Measurements from ENCODE around the gene TMEM192.
"Not testable (repeated sequence)": the region's sequence is repeated elsewhere in the genome, so short reads cannot be mapped to it uniquely, and the experiment has no call there.

TMEM192 gene

DNA sequence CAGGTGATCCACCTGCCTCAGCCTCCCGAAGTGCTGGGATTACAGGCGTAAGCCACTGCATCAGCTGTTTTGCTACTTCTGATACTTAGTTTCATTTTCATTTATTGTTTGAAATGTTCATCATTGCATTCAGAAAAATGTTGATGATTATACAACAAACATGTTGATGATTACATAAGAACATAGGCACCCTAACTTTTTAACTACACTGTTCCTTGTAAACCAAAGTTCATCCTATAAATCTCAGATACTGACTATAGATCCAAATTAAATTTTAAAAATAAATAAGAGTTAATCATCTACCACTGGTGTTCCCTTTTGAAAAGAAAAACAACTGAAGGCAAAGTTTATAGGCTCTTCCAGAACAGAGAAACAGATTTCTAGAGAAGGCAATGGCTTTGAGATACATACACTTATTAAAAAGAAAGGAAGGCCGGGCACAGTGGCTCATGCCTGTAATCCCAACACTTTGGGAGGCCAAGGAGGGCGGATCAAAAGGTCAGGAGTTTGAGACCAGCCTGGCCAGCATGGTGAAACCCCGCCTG is 35.6 kb downstream of the TMEM192 start:
- H3K9ac ChIP-seq (ENCODE audit: low read length), result no peak overlapping the region
- H3K27ac ChIP-seq (ENCODE audit: low read depth, low read length, poor library complexity, severe bottlenecking), result no peak overlapping the region
- H3K9me2 ChIP-seq (ENCODE audit: low read depth, low read length), result no peaks in the 10 kb centered on the region
- H3K36me3 ChIP-seq (ENCODE audit: insufficient read depth, low read length), result peaks cover 10% of the 10 kb centered on the region; the same call in 1 of the 2 replicates
- H3K4me3 ChIP-seq (ENCODE audit: low read depth, low read length, poor library complexity, severe bottlenecking), result no peak overlapping the region
- H3K4me1 ChIP-seq (ENCODE audit: insufficient read depth, low read length, severe bottlenecking), result no peaks in the 10 kb centered on the region
- no peaks in the 10 kb centered on the region for H4K20me1 ChIP-seq (ENCODE audit: insufficient read depth, low read length)
- H3K27me3 ChIP-seq (ENCODE audit: insufficient read depth, low read length), result no peaks in the 10 kb centered on the region
- no peak overlapping the region for H2AFZ ChIP-seq (ENCODE audit: low read length)
- no peaks in the 10 kb centered on the region for H3K79me2 ChIP-seq (ENCODE audit: insufficient read depth, low read length)
- no peaks in the 10 kb centered on the region for H3K9me3 ChIP-seq (ENCODE audit: low read length)
- TF ChIP-seq, protein P1, sequence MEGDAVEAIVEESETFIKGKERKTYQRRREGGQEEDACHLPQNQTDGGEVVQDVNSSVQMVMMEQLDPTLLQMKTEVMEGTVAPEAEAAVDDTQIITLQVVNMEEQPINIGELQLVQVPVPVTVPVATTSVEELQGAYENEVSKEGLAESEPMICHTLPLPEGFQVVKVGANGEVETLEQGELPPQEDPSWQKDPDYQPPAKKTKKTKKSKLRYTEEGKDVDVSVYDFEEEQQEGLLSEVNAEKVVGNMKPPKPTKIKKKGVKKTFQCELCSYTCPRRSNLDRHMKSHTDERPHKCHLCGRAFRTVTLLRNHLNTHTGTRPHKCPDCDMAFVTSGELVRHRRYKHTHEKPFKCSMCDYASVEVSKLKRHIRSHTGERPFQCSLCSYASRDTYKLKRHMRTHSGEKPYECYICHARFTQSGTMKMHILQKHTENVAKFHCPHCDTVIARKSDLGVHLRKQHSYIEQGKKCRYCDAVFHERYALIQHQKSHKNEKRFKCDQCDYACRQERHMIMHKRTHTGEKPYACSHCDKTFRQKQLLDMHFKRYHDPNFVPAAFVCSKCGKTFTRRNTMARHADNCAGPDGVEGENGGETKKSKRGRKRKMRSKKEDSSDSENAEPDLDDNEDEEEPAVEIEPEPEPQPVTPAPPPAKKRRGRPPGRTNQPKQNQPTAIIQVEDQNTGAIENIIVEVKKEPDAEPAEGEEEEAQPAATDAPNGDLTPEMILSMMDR (IDR thresholded peaks at IDR 0.05; ENCODE audit: low read length), result no peak
- TF ChIP-seq EZH2 (IDR thresholded peaks at IDR 0.05; ENCODE audit: borderline replicate concordance, low read length), result no peak
- H3K4me2 ChIP-seq (ENCODE audit: low read length), result no peak overlapping the region
- H3F3A ChIP-seq (ENCODE audit: insufficient read depth, low read length), result no peaks in the 10 kb centered on the region

DNA sequence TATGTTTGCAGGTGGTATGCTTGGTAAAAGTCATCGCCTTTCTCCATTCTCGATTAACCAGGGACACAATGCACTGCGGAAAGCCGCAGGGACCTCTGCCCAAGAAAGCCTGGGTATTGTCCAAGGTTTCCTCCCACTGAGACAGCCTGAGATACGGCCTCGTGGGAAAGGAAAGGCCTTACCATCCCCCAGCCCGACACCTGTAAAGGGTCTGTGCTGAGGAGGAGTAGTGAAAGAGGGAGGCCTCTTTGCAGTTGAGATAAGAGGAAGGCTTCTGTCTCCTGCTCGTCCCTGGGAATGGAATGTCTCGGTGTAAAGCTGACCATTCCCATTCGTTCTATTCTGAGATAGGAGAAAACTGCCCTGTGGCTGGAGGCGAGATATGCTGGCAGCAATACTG is 39.3 kb downstream of the TMEM192 start:
- H3K36me3 ChIP-seq (ENCODE audit: insufficient read depth, low read length); H3F3A ChIP-seq (ENCODE audit: insufficient read depth, low read length); H3K4me1 ChIP-seq (ENCODE audit: insufficient read depth, low read length, severe bottlenecking); H3K9me3 ChIP-seq (ENCODE audit: low read length); H3K9ac ChIP-seq (ENCODE audit: low read length); H3K4me2 ChIP-seq (ENCODE audit: low read length); H2AFZ ChIP-seq (ENCODE audit: low read length); H3K79me2 ChIP-seq (ENCODE audit: insufficient read depth, low read length); H3K27ac ChIP-seq (ENCODE audit: low read depth, low read length, poor library complexity, severe bottlenecking); H4K20me1 ChIP-seq (ENCODE audit: insufficient read depth, low read length); H3K9me2 ChIP-seq (ENCODE audit: low read depth, low read length); H3K27me3 ChIP-seq (ENCODE audit: insufficient read depth, low read length); H3K4me3 ChIP-seq (ENCODE audit: low read depth, low read length, poor library complexity, severe bottlenecking): not testable (repeated sequence)

DNA sequence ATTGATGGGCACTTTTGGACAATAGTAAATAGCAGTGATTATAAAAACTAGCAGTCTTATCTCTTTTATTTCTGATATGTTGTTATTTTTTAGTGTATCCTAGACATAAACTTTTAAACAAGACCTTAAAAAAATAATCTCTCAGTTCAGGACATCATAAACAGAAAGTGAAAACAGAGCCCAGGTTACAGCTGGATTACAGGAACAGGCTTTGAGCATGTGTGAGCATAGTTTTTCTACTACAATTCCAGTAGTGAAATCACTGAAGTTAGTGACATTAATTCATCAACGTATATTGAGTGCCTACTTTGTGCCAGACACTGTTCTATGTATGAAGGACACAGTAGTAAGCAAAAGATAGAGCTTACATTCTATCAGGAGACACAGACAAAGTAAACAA is 42.1 kb downstream of the TMEM192 start:
- Histone ChIP-seq H3F3A (ENCODE audit: insufficient read depth, low read length) (no peaks in the 10 kb centered on the region), H3K9me2 (ENCODE audit: low read depth, low read length) (no peaks in the 10 kb centered on the region), H3K79me2 (ENCODE audit: insufficient read depth, low read length) (no peaks in the 10 kb centered on the region), H3K4me2 (ENCODE audit: low read length) (no peak overlapping the region), H3K9ac (ENCODE audit: low read length) (no peak overlapping the region), H3K27ac (ENCODE audit: low read depth, low read length, poor library complexity, severe bottlenecking) (no peak overlapping the region), H3K27me3 (ENCODE audit: insufficient read depth, low read length) (no peaks in the 10 kb centered on the region), H3K4me3 (ENCODE audit: low read depth, low read length, poor library complexity, severe bottlenecking) (no peak overlapping the region), H3K4me1 (ENCODE audit: insufficient read depth, low read length, severe bottlenecking) (no peaks in the 10 kb centered on the region), H3K9me3 (ENCODE audit: low read length) (no peaks in the 10 kb centered on the region), H4K20me1 (ENCODE audit: insufficient read depth, low read length) (no peaks in the 10 kb centered on the region), H3K36me3 (ENCODE audit: insufficient read depth, low read length) (no peaks in the 10 kb centered on the region), H2AFZ (ENCODE audit: low read length) (no peak overlapping the region)
- no peak for TF ChIP-seq EZH2 (IDR thresholded peaks at IDR 0.05; ENCODE audit: borderline replicate concordance, low read length)
- TF ChIP-seq, protein P1 (IDR thresholded peaks at IDR 0.05; ENCODE audit: low read length), result no peak

DNA sequence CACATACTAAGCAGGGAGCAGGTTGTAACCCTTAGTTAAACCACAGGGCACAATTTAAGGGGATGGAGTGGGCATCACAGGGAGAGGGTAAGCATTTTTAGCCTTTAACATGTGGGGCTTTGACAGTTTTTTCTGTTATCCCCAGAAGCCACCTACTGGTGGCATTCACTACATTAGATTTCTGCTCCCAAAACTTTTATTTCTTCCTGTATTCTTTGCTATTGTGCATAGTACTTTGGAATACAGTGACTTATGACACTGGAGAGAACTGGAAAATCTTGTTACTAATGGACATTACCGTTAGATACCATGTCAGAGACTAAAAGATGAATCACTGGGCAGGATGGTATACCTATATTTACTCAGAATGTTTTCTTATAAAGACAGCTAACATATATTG is 51.7 kb downstream of the TMEM192 start:
- H3F3A ChIP-seq (ENCODE audit: insufficient read depth, low read length), result no peaks in the 10 kb centered on the region

More for the DNA sequence above, 51.7 kb downstream of the TMEM192 start:
- H3K4me2 ChIP-seq (ENCODE audit: low read length), result no peak overlapping the region
- no peaks in the 10 kb centered on the region for H3K9me2 ChIP-seq (ENCODE audit: low read depth, low read length)
- no peak overlapping the region for H3K4me3 ChIP-seq (ENCODE audit: low read depth, low read length, poor library complexity, severe bottlenecking)
- no peaks in the 10 kb centered on the region for H3K9me3 ChIP-seq (ENCODE audit: low read length)
- H3K9ac ChIP-seq (ENCODE audit: low read length), result no peak overlapping the region
- H3K79me2 ChIP-seq (ENCODE audit: insufficient read depth, low read length), result no peaks in the 10 kb centered on the region
- no peaks in the 10 kb centered on the region for H4K20me1 ChIP-seq (ENCODE audit: insufficient read depth, low read length)
- TF ChIP-seq, protein P1 (IDR thresholded peaks at IDR 0.05; ENCODE audit: low read length), result peak; percentile 41
- TF ChIP-seq EZH2 (IDR thresholded peaks at IDR 0.05; ENCODE audit: borderline replicate concordance, low read length), result no peak
- H3K4me1 ChIP-seq (ENCODE audit: insufficient read depth, low read length, severe bottlenecking), result no peaks in the 10 kb centered on the region
- H3K36me3 ChIP-seq (ENCODE audit: insufficient read depth, low read length), result no peaks in the 10 kb centered on the region
- no peak overlapping the region for H3K27ac ChIP-seq (ENCODE audit: low read depth, low read length, poor library complexity, severe bottlenecking)
- no peaks in the 10 kb centered on the region for H3K27me3 ChIP-seq (ENCODE audit: insufficient read depth, low read length)
- no peak overlapping the region for H2AFZ ChIP-seq (ENCODE audit: low read length)

All from OCI-LY1 (cell line).